IMR-90 (cell line): ENCODE data around the gene ATP8B2. TPM values are rescaled to one million over a fixed set of nuclear protein-coding genes. Genes with fewer than 3 reads are reported as not detected.

Experiments used
- ATAC-seq: fragments of 200-7000 bp; cut with Tn5 transposase; 2 replicates; pipeline ENCODE4 v1.9.1; 2020; ENCODE audit warnings: low read depth, mild to moderate bottlenecking, moderate library complexity
- BruUV-seq: library from RNA; stranded (reverse); fragments of 400-500 nt; replicated peaks from 2 replicates; lab custom pipeline; 2021; lab: Mats Ljungman, UMichigan
- CTCF ChIA-PET: fragments of 300-600 bp; formaldehyde crosslinking; extraction: SDS; loops from one replicate; lab custom pipeline; 2021; ENCODE audit warnings: antibody characterized with exemption; lab: Yijun Ruan, JAX
- POLR2A ChIA-PET: fragments of 300-600 bp; sonication (Branson Sonifier 250); formaldehyde crosslinking; loops from one replicate; lab custom pipeline; 2022; ENCODE audit warnings: antibody characterized with exemption; ENCODE audit not compliant: unreplicated experiment; lab: Charles Lee
- DNase-seq: peaks from one replicate; pipeline ENCODE4 v3.0.0; 2013
- H2AFZ ChIP-seq: replicated peaks from 2 replicates; pipeline ENCODE3; 2013; ENCODE audit warnings: low read length, mild to moderate bottlenecking; ENCODE audit not compliant: poor library complexity
- H2AK5ac ChIP-seq: 2 replicates; pipeline ENCODE4 v1.6.1; 2013; ENCODE audit warnings: low read depth, low read length, inconsistent platforms
- H2AK9ac ChIP-seq: replicated peaks from 2 replicates; pipeline ENCODE3; 2013; ENCODE audit warnings: mild to moderate bottlenecking, low read depth, low read length, moderate library complexity; ENCODE audit not compliant: poor library complexity
- H2BK120ac ChIP-seq: 2 replicates; pipeline ENCODE4 v1.6.1; 2013; ENCODE audit warnings: low read depth, low read length, inconsistent platforms
- H2BK15ac ChIP-seq: 3 replicates; pipeline ENCODE4 v1.6.1; 2013; ENCODE audit warnings: low read depth, low read length, inconsistent platforms
- H2BK20ac ChIP-seq: 2 replicates; pipeline ENCODE4 v1.6.1; 2013; ENCODE audit warnings: low read depth, mild to moderate bottlenecking, inconsistent platforms, low read length, moderate library complexity
- H2BK5ac ChIP-seq: 2 replicates; pipeline ENCODE4 v1.6.1; 2013; ENCODE audit warnings: mild to moderate bottlenecking, low read depth, low read length, inconsistent platforms; ENCODE audit not compliant: poor library complexity, severe bottlenecking
- H3K14ac ChIP-seq: replicated peaks from 2 replicates; pipeline ENCODE4 v1.6.1; 2013; ENCODE audit warnings: low read depth, low read length, inconsistent platforms
- H3K18ac ChIP-seq: 2 replicates; pipeline ENCODE4 v1.6.1; 2013; ENCODE audit warnings: low read depth, low read length, control low read depth
- H3K23ac ChIP-seq: 2 replicates; pipeline ENCODE4 v1.6.1; 2013; ENCODE audit warnings: low read depth, low read length, inconsistent platforms
- H3K27ac ChIP-seq: 2 replicates; pipeline ENCODE4 v1.5.1; 2013; ENCODE audit warnings: mild to moderate bottlenecking, control low read depth, low read length; ENCODE audit not compliant: insufficient read depth
- H3K27me3 ChIP-seq: 2 replicates; pipeline ENCODE4 v1.6.1; 2013; ENCODE audit warnings: low read length; ENCODE audit not compliant: control insufficient read depth, insufficient read depth
- H3K36me3 ChIP-seq: 2 replicates; pipeline ENCODE4 v1.6.1; 2013; ENCODE audit warnings: low read length, mixed read lengths; ENCODE audit not compliant: control insufficient read depth, insufficient read depth
- H3K4ac ChIP-seq: 2 replicates; pipeline ENCODE4 v1.6.1; 2013; ENCODE audit warnings: low read depth, low read length, inconsistent platforms
- H3K4me1 ChIP-seq: 2 replicates; pipeline ENCODE4 v1.6.1; 2013; ENCODE audit warnings: low read length, mixed read lengths; ENCODE audit not compliant: control insufficient read depth, insufficient read depth
- H3K4me2 ChIP-seq: 2 replicates; pipeline ENCODE4 v1.6.1; 2013; ENCODE audit warnings: low read depth, mild to moderate bottlenecking, control low read depth, low read length, moderate library complexity
- H3K4me3 ChIP-seq: 2 replicates; pipeline ENCODE4 v1.5.1; 2013; ENCODE audit warnings: low read depth, mild to moderate bottlenecking, control low read depth, low read length, moderate library complexity; ENCODE audit not compliant: insufficient read depth
- H3K56ac ChIP-seq: 2 replicates; pipeline ENCODE4 v1.6.1; 2013; ENCODE audit warnings: low read length, inconsistent platforms; ENCODE audit not compliant: insufficient read depth; ENCODE audit errors: extremely low read depth
- H3K79me1 ChIP-seq, 2 experiments: 2 replicates each; pipeline ENCODE4 v1.6.1; 2013; ENCODE audit warnings: low read length in 2 of 2, inconsistent platforms in 1 of 2, low read depth in 1 of 2
- H3K9ac ChIP-seq: 2 replicates; pipeline ENCODE4 v1.6.1; 2013; ENCODE audit warnings: low read depth, low read length, control low read depth
- H3K9me1 ChIP-seq: 2 replicates; pipeline ENCODE4 v1.6.1; 2013; ENCODE audit warnings: low read length, inconsistent platforms; ENCODE audit not compliant: insufficient read depth
- H3K9me3 ChIP-seq: 2 replicates; pipeline ENCODE4 v1.6.1; 2013; ENCODE audit warnings: low read length; ENCODE audit not compliant: control insufficient read depth, insufficient read depth
- H4K20me1 ChIP-seq: 2 replicates; pipeline ENCODE4 v1.6.1; 2013; ENCODE audit warnings: low read length, inconsistent platforms; ENCODE audit not compliant: insufficient read depth
- H4K5ac ChIP-seq: 2 replicates; pipeline ENCODE4 v1.6.1; 2013; ENCODE audit warnings: mild to moderate bottlenecking, low read depth, low read length, control low read depth
- H4K8ac ChIP-seq, 2 experiments: 2 replicates each; pipeline ENCODE4 v1.6.1; 2013; ENCODE audit warnings: low read depth in 2 of 2, low read length in 2 of 2, control low read depth in 1 of 2, inconsistent platforms in 1 of 2
- H4K91ac ChIP-seq: 2 replicates; pipeline ENCODE4 v1.6.1; 2013; ENCODE audit warnings: low read depth, low read length, inconsistent platforms; ENCODE audit not compliant: insufficient read depth
- BHLHE40 ChIP-seq: fragments of 150-350 bp; IDR thresholded peaks from 2 replicates; pipeline ENCODE4 v1.6.1; 2016; ENCODE audit warnings: mild to moderate bottlenecking, low read depth, low read length
- CHD1 ChIP-seq: IDR thresholded peaks from 2 replicates; pipeline ENCODE4 v1.6.1; 2012; ENCODE audit warnings: low read depth, low read length, improper control_type of control experiment
- FOS ChIP-seq: fragments of 150-350 bp; IDR thresholded peaks from 2 replicates; pipeline ENCODE4 v1.6.1; 2016; ENCODE audit warnings: low read depth, low read length
- MAZ ChIP-seq: IDR thresholded peaks from 2 replicates; pipeline ENCODE4 v1.6.1; 2012; ENCODE audit warnings: low read depth, mild to moderate bottlenecking, low read length, improper control_type of control experiment, moderate library complexity, borderline replicate concordance
- MXI1 ChIP-seq: IDR thresholded peaks from 2 replicates; pipeline ENCODE4 v1.6.1; 2012; ENCODE audit warnings: low read depth, mild to moderate bottlenecking, low read length, moderate library complexity, borderline replicate concordance
- POLR2A ChIP-seq: IDR thresholded peaks from 2 replicates; pipeline ENCODE4 v1.6.1; 2012; ENCODE audit warnings: mild to moderate bottlenecking, low read depth, low read length
- RAD21 ChIP-seq: IDR thresholded peaks from 2 replicates; pipeline ENCODE4 v1.6.1; 2012; ENCODE audit warnings: low read length, improper control_type of control experiment
- RCOR1 ChIP-seq: IDR thresholded peaks from 2 replicates; pipeline ENCODE4 v1.6.1; 2012; ENCODE audit warnings: mild to moderate bottlenecking, low read length, improper control_type of control experiment; ENCODE audit not compliant: insufficient replicate concordance
- SMC3 ChIP-seq: fragments of 150-350 bp; IDR thresholded peaks from 2 replicates; pipeline ENCODE4 v1.6.1; 2016; ENCODE audit warnings: low read depth, mild to moderate bottlenecking, antibody characterized with exemption, low read length, moderate library complexity
- USF2 ChIP-seq: fragments of 150-350 bp; IDR thresholded peaks from 2 replicates; pipeline ENCODE4 v1.6.1; 2017; ENCODE audit warnings: mild to moderate bottlenecking, antibody characterized with exemption, low read length, low read depth
- WGBS, 2 experiments: methylation state at CpG; one replicate each; pipeline versions ENCODE4 v1.1.5 to v1.1.7; 2013; ENCODE audit warnings: missing lambda C conversion rate in 2 of 2; ENCODE audit not compliant: insufficient read length in 1 of 2; ENCODE audit errors: extremely low coverage in 2 of 2; 5-methylcytosine and 5-hydroxymethylcytosine counted together
- dilution Hi-C: fragments of 300-500 bp; cut with HindIII; formaldehyde crosslinking; loops from one replicate; pipeline ENCODE4 v1.14.3; 2018; ENCODE audit warnings: low sequenced_read_pairs; ENCODE audit not compliant: unreplicated experiment
- in situ Hi-C: fragments of 300-500 bp; cut with MboI; formaldehyde crosslinking; loops from 3 replicates; pipeline ENCODE4 v1.14.3; 2019; ENCODE audit warnings: low sequenced_read_pairs, inconsistent platforms, mixed read lengths
- intact Hi-C: fragments of 100-400 bp; cut with micrococcal nuclease; formaldehyde crosslinking; loops from 2 replicates; pipeline ENCODE4 v1.10.0; 2022
- polyA plus RNA-seq, 3 experiments: library from polyadenylated mRNA; depleted of rRNA; stranded (reverse); fragments of >200 nt; gene quantifications; 2 replicates each; pipeline ENCODE4 v1.2.3, GENCODE V29; 2012; ENCODE audit warnings: low replicate concordance in 1 of 3
- total RNA-seq: library from RNA; depleted of rRNA; stranded (reverse); fragments of >200 nt; gene quantifications from 2 replicates; pipeline ENCODE4 v1.2.3, GENCODE V29; 2012
- TF ChIP-seq, protein P1 (sequence below): fragments of 150-350 bp; IDR thresholded peaks from 2 replicates; pipeline ENCODE4 v1.6.1; 2016; ENCODE audit warnings: low read depth, mild to moderate bottlenecking, low read length, moderate library complexity, borderline replicate concordance

ATP8B2 gene
- total and polyA plus RNA-seq, 2 of the 4 experiments (the other 2 are of a cell fraction), result 79.4 to 91.0 TPM

DNA sequence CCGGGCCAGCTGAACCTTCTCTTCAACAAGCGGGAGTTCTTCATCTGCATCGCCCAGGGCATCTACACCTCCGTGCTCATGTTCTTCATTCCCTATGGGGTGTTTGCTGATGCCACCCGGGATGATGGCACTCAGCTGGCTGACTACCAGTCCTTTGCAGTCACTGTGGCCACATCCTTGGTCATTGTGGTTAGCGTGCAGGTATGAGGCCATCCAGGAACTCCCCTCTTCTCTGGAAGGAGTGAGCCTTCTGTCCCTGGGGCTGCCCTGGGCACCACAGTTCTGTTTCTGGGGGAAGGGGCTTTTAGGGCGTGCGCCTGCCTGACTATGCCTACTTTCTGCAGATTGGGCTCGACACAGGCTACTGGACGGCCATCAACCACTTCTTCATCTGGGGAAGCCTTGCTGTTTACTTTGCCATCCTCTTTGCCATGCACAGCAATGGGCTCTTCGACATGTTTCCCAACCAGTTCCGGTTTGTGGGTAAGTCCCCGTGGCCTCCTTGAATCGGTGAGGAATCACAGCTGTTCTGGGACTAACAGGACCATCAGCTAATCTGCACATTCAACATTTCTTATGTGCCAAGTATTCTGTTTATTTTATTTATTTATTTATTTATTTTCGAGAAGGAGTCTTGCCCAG is 21.1 kb downstream of the ATP8B2 start:
- H2AFZ ChIP-seq, result no peak overlapping the region
- no peak overlapping the region for H3K56ac ChIP-seq
- H4K8ac ChIP-seq, result no peak overlapping the region
- H3K4ac ChIP-seq, result no peak overlapping the region
- no peak overlapping the region for H3K4me3 ChIP-seq
- no peak overlapping the region for H2AK5ac ChIP-seq
- dilution Hi-C loops, result no loop called here
- H2BK5ac ChIP-seq, result no peak overlapping the region
- CTCF ChIA-PET, result interaction anchor here (1.3 kb wide), 1 partner anchor 11 kb away, joined by 5 read pairs; no protein-coding TSS in a partner anchor
- intact Hi-C loops, result no loop called here
- BruUV-seq, result no TSS peak
- no peak overlapping the region for H3K9ac ChIP-seq
- ATAC-seq, result no peak
- in situ Hi-C loops, result no loop called here
- no peak overlapping the region for H4K91ac ChIP-seq
- H3K79me1 ChIP-seq, result peaks cover 3 to 16% of the 10 kb centered on the region in 2 experiments; a peak in 1 of 4 replicates
- H3K4me1 ChIP-seq, result no peaks in the 10 kb centered on the region
- H3K23ac ChIP-seq, result no peak overlapping the region
- no peak overlapping the region for H2AK9ac ChIP-seq
- H3K27ac ChIP-seq, result no peak overlapping the region
- DNase-seq, result no peak
- peaks cover 72% of the 10 kb centered on the region for H3K36me3 ChIP-seq
- H3K4me2 ChIP-seq, result no peak overlapping the region
- WGBS, 2 experiments, result 94% methylated on average over 2 of the region's 15 CpGs; no CpG with 5 or more reads in 1 of the 2 experiments
- no peak overlapping the region; the same call in 1 of the 2 replicates for H3K14ac ChIP-seq
- no peaks in the 10 kb centered on the region for H3K9me3 ChIP-seq
- no peak overlapping the region for H2BK120ac ChIP-seq
- no peak for TF ChIP-seq CHD1
- TF ChIP-seq POLR2A, result no peak
- no peak for TF ChIP-seq USF2
- TF ChIP-seq SMC3, result no peak
- TF ChIP-seq MXI1, result no peak
- TF ChIP-seq FOS, result no peak
- TF ChIP-seq, protein P1, sequence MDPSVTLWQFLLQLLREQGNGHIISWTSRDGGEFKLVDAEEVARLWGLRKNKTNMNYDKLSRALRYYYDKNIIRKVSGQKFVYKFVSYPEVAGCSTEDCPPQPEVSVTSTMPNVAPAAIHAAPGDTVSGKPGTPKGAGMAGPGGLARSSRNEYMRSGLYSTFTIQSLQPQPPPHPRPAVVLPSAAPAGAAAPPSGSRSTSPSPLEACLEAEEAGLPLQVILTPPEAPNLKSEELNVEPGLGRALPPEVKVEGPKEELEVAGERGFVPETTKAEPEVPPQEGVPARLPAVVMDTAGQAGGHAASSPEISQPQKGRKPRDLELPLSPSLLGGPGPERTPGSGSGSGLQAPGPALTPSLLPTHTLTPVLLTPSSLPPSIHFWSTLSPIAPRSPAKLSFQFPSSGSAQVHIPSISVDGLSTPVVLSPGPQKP, result no peak
- TF ChIP-seq BHLHE40, result no peak
- TF ChIP-seq MAZ, result no peak
- no peak for TF ChIP-seq RCOR1
- no peak for TF ChIP-seq RAD21
- H2BK15ac ChIP-seq, result no peak overlapping the region
- no peaks in the 10 kb centered on the region for H3K27me3 ChIP-seq
- no peak overlapping the region for H2BK20ac ChIP-seq
- no peak overlapping the region for H3K18ac ChIP-seq
- H4K5ac ChIP-seq, result no peak overlapping the region
- H3K9me1 ChIP-seq, result peaks cover 5% of the 10 kb centered on the region; the same call in 1 of the 2 replicates
- POLR2A ChIA-PET, result no interaction called here
- H4K20me1 ChIP-seq, result peaks cover 13% of the 10 kb centered on the region; the same call in 1 of the 2 replicates
